Thyroid gland (tissue), 4 donors: ENCODE results near the gene RAB3GAP1. TPM values are rescaled to one million over a fixed set of nuclear protein-coding genes. Genes with fewer than 3 reads are reported as not detected.

Experiments
- DNase-seq, 2 donors: peaks; one replicate each; pipeline ENCODE4 v3.0.0-alpha.2; 2019
- H3K27ac ChIP-seq, 3 donors: fragments of 200-600 bp; sonication (generic); 1 replicate in 2 of 3; 2 replicates in 1 of 3; pipeline ENCODE4 v1.5.1; 2016 to 2019; ENCODE audit warnings: mild to moderate bottlenecking in 1 of 3, moderate library complexity in 1 of 3
- H3K27me3 ChIP-seq: fragments of 200-600 bp; sonication (generic); one replicate; pipeline ENCODE4 v1.5.1; 2019
- H3K36me3 ChIP-seq, 2 donors: fragments of 200-600 bp; sonication (generic); one replicate each; pipeline ENCODE4 v1.5.1; 2016 to 2019
- H3K4me1 ChIP-seq, 2 donors: fragments of 200-600 bp; sonication (generic); one replicate each; pipeline ENCODE4 v1.5.1; 2017 to 2019
- H3K4me3 ChIP-seq, 3 donors: fragments of 200-600 bp; sonication (generic); replicated peaks in 1 of 3; 1 replicate in 2 of 3; 2 replicates in 1 of 3; pipeline ENCODE4 v1.5.1; 2016; ENCODE audit warnings: mild to moderate bottlenecking in 1 of 3
- H3K9me3 ChIP-seq: fragments of 200-600 bp; sonication (generic); one replicate; pipeline ENCODE4 v1.5.1; 2017
- POLR2A ChIP-seq, 2 donors: fragments of 450-650 bp; IDR thresholded peaks; one replicate each; pipeline ENCODE4 v1.6.1; 2017; ENCODE audit warnings: antibody characterized with exemption in 2 of 2, mild to moderate bottlenecking in 2 of 2, moderate library complexity in 1 of 2
- WGBS, 2 donors: methylation state at CpG; one replicate each; pipeline ENCODE4 v1.1.5; 2017; 5-methylcytosine and 5-hydroxymethylcytosine counted together
- intact Hi-C: fragments of 100-400 bp; cut with DNase I; formaldehyde crosslinking; loops from one replicate; pipeline ENCODE4 v1.15.1; 2023
- total RNA-seq, 4 donors: library from RNA; depleted of rRNA; stranded (reverse); fragments of >200 nt; gene quantifications; one replicate each; pipeline ENCODE4 v1.2.3, GENCODE V29; 2016
- TF ChIP-seq, protein P1 (sequence below), 6 experiments: fragments of 200-600 bp in 3 of 6; fragments of 450-650 bp in 3 of 6; sonication (generic) in 3 of 6; IDR thresholded peaks; one replicate each; pipeline ENCODE4 v1.5.1; 2016 to 2019; ENCODE audit warnings: antibody characterized with exemption in 6 of 6, mild to moderate bottlenecking in 2 of 6, inconsistent platforms in 1 of 6, moderate library complexity in 1 of 6

RAB3GAP1 gene
- total RNA-seq, 4 donors from 2014 or later: 53.0 to 74.5 (median 54.3) TPM

- DNase-seq: no peak
- intact Hi-C loops: no loop called here
- Histone ChIP-seq H3K4me3 (no peak overlapping the region), H3K4me1 (peaks cover 0 to 4% of the 10 kb centered on the region in 2 donors), H3K27me3 (no peaks in the 10 kb centered on the region), H3K9me3 (no peaks in the 10 kb centered on the region), H3K27ac (no peak overlapping the region), H3K36me3 (no peaks in the 10 kb centered on the region)
- no peak for TF ChIP-seq POLR2A (IDR thresholded peaks at IDR 0.05)
- TF ChIP-seq, protein P1, sequence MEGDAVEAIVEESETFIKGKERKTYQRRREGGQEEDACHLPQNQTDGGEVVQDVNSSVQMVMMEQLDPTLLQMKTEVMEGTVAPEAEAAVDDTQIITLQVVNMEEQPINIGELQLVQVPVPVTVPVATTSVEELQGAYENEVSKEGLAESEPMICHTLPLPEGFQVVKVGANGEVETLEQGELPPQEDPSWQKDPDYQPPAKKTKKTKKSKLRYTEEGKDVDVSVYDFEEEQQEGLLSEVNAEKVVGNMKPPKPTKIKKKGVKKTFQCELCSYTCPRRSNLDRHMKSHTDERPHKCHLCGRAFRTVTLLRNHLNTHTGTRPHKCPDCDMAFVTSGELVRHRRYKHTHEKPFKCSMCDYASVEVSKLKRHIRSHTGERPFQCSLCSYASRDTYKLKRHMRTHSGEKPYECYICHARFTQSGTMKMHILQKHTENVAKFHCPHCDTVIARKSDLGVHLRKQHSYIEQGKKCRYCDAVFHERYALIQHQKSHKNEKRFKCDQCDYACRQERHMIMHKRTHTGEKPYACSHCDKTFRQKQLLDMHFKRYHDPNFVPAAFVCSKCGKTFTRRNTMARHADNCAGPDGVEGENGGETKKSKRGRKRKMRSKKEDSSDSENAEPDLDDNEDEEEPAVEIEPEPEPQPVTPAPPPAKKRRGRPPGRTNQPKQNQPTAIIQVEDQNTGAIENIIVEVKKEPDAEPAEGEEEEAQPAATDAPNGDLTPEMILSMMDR (IDR thresholded peaks at IDR 0.05): no peak
These were observed 150.7 kb downstream of the RAB3GAP1 start for GRCh38 chr2:135202751-135203150.

DNA sequence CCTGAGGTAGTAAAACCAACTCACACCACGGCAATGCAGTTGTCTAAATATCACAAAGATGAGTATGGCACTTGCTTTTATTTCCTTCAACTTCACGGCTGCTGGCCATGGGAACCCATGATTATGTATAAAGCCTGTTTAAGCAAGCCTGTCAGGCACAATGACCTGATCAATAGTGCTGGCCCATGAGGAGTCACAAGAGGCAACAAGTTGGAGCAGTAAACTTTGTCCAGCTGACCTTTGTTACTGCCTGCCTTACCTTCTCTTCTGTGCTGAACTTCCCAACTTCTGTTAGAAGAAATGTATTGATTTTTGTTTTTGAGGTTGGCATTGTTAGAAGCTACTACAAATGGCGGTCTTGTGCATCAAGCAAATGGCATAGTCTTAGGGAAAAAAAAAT lies 151.9 kb downstream of the RAB3GAP1 start:
- WGBS, 2 donors: 97 to 98% methylated on average over 3 of the region's 3 CpGs
- H3K4me3 ChIP-seq: no peak overlapping the region
- H3K27ac ChIP-seq: no peak overlapping the region
- intact Hi-C loops: no loop called here
- no peak for DNase-seq
- no peaks in the 10 kb centered on the region for H3K9me3 ChIP-seq
- no peaks in the 10 kb centered on the region for H3K36me3 ChIP-seq
- peaks cover 0 to 6% of the 10 kb centered on the region in 2 donors for H3K4me1 ChIP-seq
- TF ChIP-seq, protein P1 (IDR thresholded peaks at IDR 0.05): no peak
- no peak for TF ChIP-seq POLR2A (IDR thresholded peaks at IDR 0.05)
- H3K27me3 ChIP-seq: no peaks in the 10 kb centered on the region

DNA sequence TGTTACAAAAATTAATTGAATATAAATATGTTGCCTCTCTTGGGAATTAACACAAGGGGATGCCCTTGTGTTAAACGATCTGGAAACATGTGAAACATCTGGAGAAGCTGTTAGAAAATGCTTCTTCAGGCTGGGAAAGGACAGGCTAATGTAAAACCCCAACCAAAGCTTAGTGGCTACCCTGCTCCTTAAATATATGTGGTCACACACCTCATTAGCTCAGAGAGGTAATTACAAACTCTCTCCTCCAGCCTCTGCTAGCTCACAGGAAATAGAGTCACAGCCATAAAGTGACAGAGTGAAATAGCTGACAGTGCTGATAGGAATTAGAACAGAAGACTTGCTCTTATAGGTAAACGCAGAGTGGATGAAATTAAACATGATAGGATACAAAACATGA lies 155.9 kb downstream of the RAB3GAP1 start:
- intact Hi-C loops: no loop called here
- 71 to 73% methylated on average over 2 of the region's 2 CpGs for WGBS, 2 donors
- TF ChIP-seq, protein P1 (IDR thresholded peaks at IDR 0.05): no peak
- no peak for TF ChIP-seq POLR2A (IDR thresholded peaks at IDR 0.05)

GRCh38 chr2:135212757-135213156 lies 160.7 kb downstream of the RAB3GAP1 start:
- no peak for DNase-seq
- H3K27me3 ChIP-seq: no peaks in the 10 kb centered on the region
- TF ChIP-seq POLR2A (IDR thresholded peaks at IDR 0.05): no peak
- TF ChIP-seq, protein P1 (IDR thresholded peaks at IDR 0.05): no peak
- no peak overlapping the region for H3K27ac ChIP-seq
- no peaks in the 10 kb centered on the region for H3K36me3 ChIP-seq
- peaks cover 0 to 1% of the 10 kb centered on the region in 2 donors for H3K4me1 ChIP-seq
- no peaks in the 10 kb centered on the region for H3K9me3 ChIP-seq
- H3K4me3 ChIP-seq: no peak overlapping the region
- 79 to 82% methylated on average over 2 of the region's 2 CpGs for WGBS, 2 donors
- intact Hi-C loops: no loop called here

More for the DNA sequence above, 155.9 kb downstream of the RAB3GAP1 start:
- Histone ChIP-seq H3K36me3 (no peaks in the 10 kb centered on the region), H3K9me3 (no peaks in the 10 kb centered on the region), H3K27me3 (no peaks in the 10 kb centered on the region), H3K4me1 (peaks cover 0 to 6% of the 10 kb centered on the region in 2 donors), H3K4me3 (no peak overlapping the region), H3K27ac (no peak overlapping the region)
- DNase-seq: no peak

DNA sequence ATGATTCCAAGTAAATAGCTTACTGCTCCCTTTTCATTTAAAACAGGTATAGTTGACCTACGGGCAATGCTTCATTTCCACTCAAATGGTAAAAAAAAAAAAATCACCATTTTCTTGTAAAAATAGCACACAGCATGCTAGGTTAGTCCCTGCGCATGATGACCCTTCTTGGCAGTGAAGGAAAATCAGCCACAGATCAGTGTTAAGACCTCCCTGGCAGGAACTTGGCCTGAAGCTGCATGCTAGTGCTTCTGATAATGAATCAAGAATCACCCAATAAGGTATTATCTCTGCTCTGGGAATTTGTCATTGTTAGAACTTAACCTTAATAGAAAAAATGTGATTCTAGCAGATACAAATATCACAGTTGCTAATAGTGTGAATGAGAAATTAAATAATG lies 166.3 kb downstream of the RAB3GAP1 start:
- no peak for DNase-seq
- no peaks in the 10 kb centered on the region for H3K36me3 ChIP-seq
- H3K27me3 ChIP-seq: no peaks in the 10 kb centered on the region
- WGBS, 2 donors: 93 to 100% methylated on average over 2 of the region's 2 CpGs
- H3K4me3 ChIP-seq: no peak overlapping the region
- no peak overlapping the region for H3K27ac ChIP-seq
- H3K4me1 ChIP-seq: no peaks in the 10 kb centered on the region
- TF ChIP-seq POLR2A (IDR thresholded peaks at IDR 0.05): no peak
- TF ChIP-seq, protein P1 (IDR thresholded peaks at IDR 0.05): no peak
- H3K9me3 ChIP-seq: no peaks in the 10 kb centered on the region
- intact Hi-C loops: no loop called here
